ENCODE results near the gene ANAPC16. TPM values are rescaled to one million over a fixed set of nuclear protein-coding genes. Genes with fewer than 3 reads are reported as not detected.
A peak's percentile ranks its signal among the peaks of the same experiment; 100 is the strongest.

The ANAPC16 gene
- total RNA-seq, 3 donors from 2014 or later: 104 to 155 (median 112) TPM

DNA sequence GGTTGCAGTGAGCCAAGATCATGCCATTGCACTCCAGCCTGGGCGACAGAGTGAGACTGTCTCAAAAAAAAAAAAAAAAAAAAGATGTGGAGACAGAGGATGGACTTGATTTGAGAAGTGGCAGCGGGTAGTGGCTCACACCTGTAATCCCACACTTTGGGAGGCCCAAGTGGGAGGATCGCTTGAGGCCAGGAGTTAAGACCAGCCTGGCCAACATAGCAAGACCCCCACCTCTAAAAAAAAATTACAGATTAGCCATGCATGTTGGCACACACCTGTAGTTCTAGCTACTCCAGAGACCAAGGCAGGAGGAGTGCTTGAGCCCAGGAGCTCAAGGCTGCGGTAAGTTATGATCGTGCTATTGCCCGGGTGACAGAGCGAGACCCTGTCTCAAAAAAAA, 24.6 kb downstream of the ANAPC16 start:
- DNase-seq (ENCODE audit: low spot score in 2 of 2): no peak
- Histone ChIP-seq H3K27me3 (no peaks in the 10 kb centered on the region), H3K4me3 (no peak overlapping the region), H3K4me1 (peaks cover 3 to 25% of the 10 kb centered on the region in 2 donors), H3K36me3 (peaks cover 5% of the 10 kb centered on the region), H3K9me3 (no peaks in the 10 kb centered on the region), H3K27ac (no peak overlapping the region)
- intact Hi-C loops (cut with DNase I; ENCODE audit: low total_unique reads): no loop called here
- no peak for TF ChIP-seq POLR2AphosphoS5 (IDR thresholded peaks at IDR 0.05)
- TF ChIP-seq, protein P1, sequence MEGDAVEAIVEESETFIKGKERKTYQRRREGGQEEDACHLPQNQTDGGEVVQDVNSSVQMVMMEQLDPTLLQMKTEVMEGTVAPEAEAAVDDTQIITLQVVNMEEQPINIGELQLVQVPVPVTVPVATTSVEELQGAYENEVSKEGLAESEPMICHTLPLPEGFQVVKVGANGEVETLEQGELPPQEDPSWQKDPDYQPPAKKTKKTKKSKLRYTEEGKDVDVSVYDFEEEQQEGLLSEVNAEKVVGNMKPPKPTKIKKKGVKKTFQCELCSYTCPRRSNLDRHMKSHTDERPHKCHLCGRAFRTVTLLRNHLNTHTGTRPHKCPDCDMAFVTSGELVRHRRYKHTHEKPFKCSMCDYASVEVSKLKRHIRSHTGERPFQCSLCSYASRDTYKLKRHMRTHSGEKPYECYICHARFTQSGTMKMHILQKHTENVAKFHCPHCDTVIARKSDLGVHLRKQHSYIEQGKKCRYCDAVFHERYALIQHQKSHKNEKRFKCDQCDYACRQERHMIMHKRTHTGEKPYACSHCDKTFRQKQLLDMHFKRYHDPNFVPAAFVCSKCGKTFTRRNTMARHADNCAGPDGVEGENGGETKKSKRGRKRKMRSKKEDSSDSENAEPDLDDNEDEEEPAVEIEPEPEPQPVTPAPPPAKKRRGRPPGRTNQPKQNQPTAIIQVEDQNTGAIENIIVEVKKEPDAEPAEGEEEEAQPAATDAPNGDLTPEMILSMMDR (IDR thresholded peaks at IDR 0.05): no peak
- no peak for TF ChIP-seq POLR2A (IDR thresholded peaks at IDR 0.05)

DNA sequence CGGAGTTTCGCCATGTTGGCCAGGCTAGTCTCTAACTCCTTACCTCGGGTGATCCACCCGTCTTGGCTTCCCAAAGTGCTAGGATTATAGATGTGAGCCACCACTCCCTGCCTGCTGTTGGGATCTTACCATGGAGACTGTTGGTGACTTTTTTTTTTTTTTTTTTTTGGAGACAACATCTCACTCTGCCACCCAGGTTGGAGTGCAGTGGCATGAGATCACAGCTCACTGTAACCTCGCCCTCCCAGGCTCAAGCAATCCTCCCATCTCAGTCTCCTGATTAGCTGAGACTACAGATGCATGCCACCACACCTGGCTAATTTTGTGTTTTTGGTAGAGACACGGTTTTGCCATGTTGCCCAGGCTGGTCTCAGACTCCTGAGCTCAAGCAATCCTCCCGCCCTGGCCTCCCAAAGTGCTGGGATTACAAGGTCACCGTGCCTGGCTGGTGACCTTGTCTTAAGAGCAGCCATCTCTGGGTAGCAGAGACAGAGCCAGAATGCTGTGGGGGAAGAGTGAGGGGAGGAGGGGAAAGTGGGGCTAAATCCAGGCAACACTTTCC, 26.0 kb downstream of the ANAPC16 start:
- no peak for DNase-seq (ENCODE audit: low spot score in 2 of 2)
- Histone ChIP-seq H3K27ac (peak overlapping the region; percentile 66 to 77), H3K36me3 (no peaks in the 10 kb centered on the region), H3K27me3 (no peaks in the 10 kb centered on the region), H3K9me3 (no peaks in the 10 kb centered on the region), H3K4me3 (no peak overlapping the region), H3K4me1 (peaks cover 3 to 38% of the 10 kb centered on the region in 2 donors)
- intact Hi-C loops (cut with DNase I; ENCODE audit: low total_unique reads): no loop called here
- TF ChIP-seq, protein P1 (IDR thresholded peaks at IDR 0.05): no peak
- TF ChIP-seq POLR2AphosphoS5 (IDR thresholded peaks at IDR 0.05): no peak
- no peak for TF ChIP-seq POLR2A (IDR thresholded peaks at IDR 0.05)

DNA sequence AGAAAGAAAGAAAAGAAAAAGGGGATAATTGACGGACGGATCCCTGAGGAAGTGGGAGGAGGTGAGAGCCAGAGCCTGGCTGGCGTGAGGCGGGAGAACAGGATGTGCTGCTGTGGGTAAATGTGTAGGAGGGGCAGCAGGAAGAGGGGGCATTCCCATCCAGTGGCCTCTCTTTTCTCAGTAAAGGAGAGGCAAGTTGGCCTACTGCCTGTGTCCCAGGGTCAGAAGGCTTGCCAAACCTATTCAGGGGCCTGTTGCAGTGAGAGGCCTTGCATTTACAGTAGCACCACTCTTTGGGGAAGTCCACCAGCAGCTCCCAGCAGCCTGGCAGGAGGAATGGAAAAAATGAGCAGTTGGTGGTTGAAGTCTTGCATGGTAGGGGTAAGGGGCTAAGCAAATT, 26.9 kb downstream of the ANAPC16 start:
- peak in 1 of 3 donors; percentile 50 for TF ChIP-seq POLR2AphosphoS5 (IDR thresholded peaks at IDR 0.05)
- TF ChIP-seq POLR2A (IDR thresholded peaks at IDR 0.05): no peak
- H3K4me1 ChIP-seq: peaks cover 8 to 47% of the 10 kb centered on the region in 2 donors
- peak overlapping the region; percentile 66 to 77 for H3K27ac ChIP-seq
- intact Hi-C loops (cut with DNase I; ENCODE audit: low total_unique reads): no loop called here
- no peaks in the 10 kb centered on the region for H3K9me3 ChIP-seq
- no peaks in the 10 kb centered on the region for H3K27me3 ChIP-seq
- H3K4me3 ChIP-seq: no peak overlapping the region
- no peaks in the 10 kb centered on the region for H3K36me3 ChIP-seq
- DNase-seq (ENCODE audit: low spot score in 2 of 2): peak in 1 of 2 donors; percentile 71

DNA sequence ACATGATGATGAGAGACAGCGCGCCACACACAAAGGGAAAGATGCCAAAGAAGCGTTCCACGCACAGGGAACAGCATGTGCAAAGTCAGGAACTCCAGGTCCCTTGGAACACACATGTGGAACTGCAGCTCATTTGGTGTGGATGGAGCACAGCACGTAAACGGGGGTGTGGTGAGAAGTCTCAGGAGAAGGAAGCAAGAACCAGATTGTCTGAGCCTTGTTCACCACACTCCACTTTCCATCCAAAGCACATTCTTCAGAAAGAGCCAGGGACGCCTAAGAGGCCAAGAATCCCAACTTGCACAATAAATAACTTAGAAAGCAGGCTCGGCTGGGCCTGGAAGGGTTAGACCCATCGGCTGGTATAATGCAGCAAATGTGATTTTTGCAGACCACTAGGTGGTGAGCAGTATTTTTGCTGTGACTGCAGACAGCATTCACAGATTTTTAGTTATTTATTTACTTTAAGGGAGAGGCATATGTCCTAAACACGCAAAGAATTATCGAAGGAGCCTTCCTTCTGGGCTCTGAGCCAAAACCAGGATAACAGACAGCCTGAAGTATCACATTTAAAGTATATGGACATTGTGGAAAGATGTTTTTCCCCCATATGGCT, 28.1 kb downstream of the ANAPC16 start:
- intact Hi-C loops (cut with DNase I; ENCODE audit: low total_unique reads): no loop called here
- H3K27me3 ChIP-seq: no peaks in the 10 kb centered on the region
- DNase-seq (ENCODE audit: low spot score in 2 of 2): peak in 1 of 2 donors; percentile 57
- no peaks in the 10 kb centered on the region for H3K36me3 ChIP-seq
- TF ChIP-seq POLR2A (IDR thresholded peaks at IDR 0.05) (no peak), POLR2AphosphoS5 (IDR thresholded peaks at IDR 0.05) (peak; percentile 65 to 98 (median 82))
- TF ChIP-seq, protein P1 (IDR thresholded peaks at IDR 0.05): peak in 2 of 3 donors; percentile 10 to 27
- no peaks in the 10 kb centered on the region for H3K9me3 ChIP-seq
- peaks cover 14 to 59% of the 10 kb centered on the region in 2 donors for H3K4me1 ChIP-seq
- peak overlapping the region; percentile 66 to 77 for H3K27ac ChIP-seq
- H3K4me3 ChIP-seq: no peak overlapping the region

DNA sequence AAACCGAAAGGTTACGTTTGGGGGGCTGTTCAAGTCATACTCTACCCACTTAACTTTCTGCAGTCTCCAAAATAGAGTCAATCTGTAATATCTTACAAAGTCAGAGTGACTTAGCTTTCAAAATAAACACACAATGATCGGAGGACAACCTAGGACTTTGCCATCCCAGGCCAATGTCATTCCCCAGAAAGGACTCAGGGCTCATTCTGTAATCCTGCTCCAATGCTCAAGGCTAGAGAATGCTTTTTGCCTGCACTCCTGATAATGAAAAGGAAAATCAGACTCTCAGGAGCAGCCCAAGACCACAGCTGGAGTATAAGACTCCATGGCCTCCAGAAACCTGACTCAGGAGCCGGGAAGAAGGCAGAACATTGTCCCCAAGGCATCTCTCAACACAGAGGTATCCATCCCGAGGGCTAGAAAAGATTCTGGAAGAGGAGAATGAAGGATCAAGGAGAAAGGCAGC, 28.8 kb downstream of the ANAPC16 start:
- DNase-seq (ENCODE audit: low spot score in 2 of 2): no peak
- intact Hi-C loops (cut with DNase I; ENCODE audit: low total_unique reads): loop anchor here (5.0 kb wide), 1 partner anchor 448 kb away; the partner anchor contains the start of gene MCU
- H3K9me3 ChIP-seq: no peaks in the 10 kb centered on the region
- H3K27me3 ChIP-seq: no peaks in the 10 kb centered on the region
- TF ChIP-seq POLR2A (IDR thresholded peaks at IDR 0.05) (no peak), POLR2AphosphoS5 (IDR thresholded peaks at IDR 0.05) (no peak)
- TF ChIP-seq, protein P1 (IDR thresholded peaks at IDR 0.05): no peak
- no peaks in the 10 kb centered on the region for H3K36me3 ChIP-seq
- H3K4me3 ChIP-seq: no peak overlapping the region
- peak overlapping the region; percentile 66 to 77 for H3K27ac ChIP-seq
- peaks cover 18 to 63% of the 10 kb centered on the region in 2 donors for H3K4me1 ChIP-seq
